GM10847 (cell line): ENCODE results near the gene BIK.

Source experiments
- POLR2A ChIP-seq: IDR thresholded peaks from 2 replicates; pipeline ENCODE4 v1.6.1; 2011; ENCODE audit not compliant: insufficient read length; ENCODE audit errors: extremely low read depth

BIK gene

GRCh38 chr22:43094551-43094950, 16.0 kb upstream of the BIK start:
- TF ChIP-seq POLR2A: no peak

GRCh38 chr22:43096420-43096819, 14.1 kb upstream of the BIK start:
- no peak for TF ChIP-seq POLR2A

GRCh38 chr22:43098356-43098755, 12.2 kb upstream of the BIK start:
- no peak for TF ChIP-seq POLR2A

- no peak for TF ChIP-seq POLR2A
These were observed 11.5 kb upstream of the BIK start for GRCh38 chr22:43099095-43099494.

GRCh38 chr22:43100225-43100624, 10.3 kb upstream of the BIK start:
- no peak for TF ChIP-seq POLR2A

GRCh38 chr22:43101306-43101705, 9.2 kb upstream of the BIK start:
- TF ChIP-seq POLR2A: no peak

DNA sequence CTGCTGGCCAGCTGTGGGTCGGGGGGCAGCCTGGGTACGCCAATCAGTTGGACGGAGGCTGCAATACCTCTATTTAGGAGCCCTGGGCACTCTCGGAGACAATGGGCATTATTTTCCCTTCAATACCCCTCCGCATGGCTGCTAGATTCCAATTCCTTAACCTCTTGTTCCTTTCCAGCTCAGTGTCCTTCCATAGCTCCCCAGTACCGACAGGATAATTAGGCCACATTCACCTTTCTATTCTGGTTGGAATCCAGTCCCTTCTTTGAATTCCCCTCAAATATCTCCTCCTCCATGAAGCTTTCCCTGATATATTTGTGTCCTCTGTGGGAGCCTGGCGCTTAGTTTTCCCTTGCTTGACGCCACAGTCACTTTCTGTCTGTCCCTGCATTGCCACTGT, 4.2 kb upstream of the BIK start:
- no peak for TF ChIP-seq POLR2A

- no peak for TF ChIP-seq POLR2A
These were observed 1.0 kb upstream of the BIK start for GRCh38 chr22:43109511-43109910.

DNA sequence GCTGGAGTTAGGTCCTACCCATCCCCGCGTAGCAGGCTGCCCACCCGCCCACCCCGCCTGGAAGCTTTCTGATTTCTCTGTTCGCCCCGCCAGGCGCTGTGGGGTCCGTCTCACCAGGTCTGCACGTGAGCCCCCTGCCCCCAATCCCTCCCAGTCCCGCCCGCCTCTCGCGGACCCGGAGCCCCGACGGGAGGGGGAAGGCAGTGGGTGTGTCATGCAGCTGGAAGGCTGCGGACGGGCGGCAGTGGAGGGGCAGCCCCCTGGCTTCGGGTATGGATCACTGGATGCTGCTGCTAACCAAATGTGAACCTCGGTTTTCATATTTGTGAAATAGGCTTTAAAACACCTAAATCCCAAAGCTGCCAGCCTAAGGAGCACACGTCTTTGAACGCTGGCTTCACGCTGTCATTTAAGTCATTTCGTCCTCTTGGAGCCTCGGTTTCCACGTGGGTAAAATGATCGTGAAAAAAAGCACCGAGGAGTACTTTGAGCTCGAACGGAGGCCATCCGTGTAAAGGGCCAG, 568 bp upstream of the BIK start:
- TF ChIP-seq POLR2A: no peak

DNA sequence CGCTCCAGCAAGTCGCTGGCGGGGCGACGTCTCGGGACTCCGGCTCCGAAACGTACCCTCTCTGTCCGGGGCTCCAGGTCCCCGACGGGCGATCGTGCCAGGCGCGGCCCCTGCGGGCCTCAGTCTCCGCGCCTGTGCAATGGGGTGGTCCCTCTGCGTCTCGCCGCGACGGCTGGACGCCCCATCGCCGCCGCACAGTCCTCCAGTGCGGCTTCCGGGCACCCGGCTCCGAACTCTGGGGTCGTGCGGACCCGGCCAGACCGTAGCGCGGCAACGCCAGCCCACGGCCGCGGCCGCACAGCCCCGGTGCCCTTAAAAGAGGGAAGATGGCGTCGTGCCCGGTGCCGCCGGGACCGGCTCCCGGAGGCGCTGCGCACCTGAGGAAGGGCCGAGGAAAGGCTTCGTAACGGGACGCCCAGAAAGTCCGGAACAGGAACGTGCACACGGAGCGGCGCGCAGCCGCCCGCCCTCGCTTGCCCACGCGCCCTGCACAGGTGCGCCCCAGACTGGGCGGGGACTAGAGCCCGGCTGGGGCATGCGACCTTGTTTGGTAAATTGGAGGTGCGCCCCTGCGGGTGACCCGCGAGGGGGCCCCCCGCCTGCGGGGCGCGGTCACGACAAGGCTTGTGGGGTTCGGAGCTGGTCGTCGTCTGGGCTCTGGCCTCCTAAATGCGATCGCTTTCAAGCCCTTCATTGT, 525 bp downstream of the BIK start:
- TF ChIP-seq POLR2A: peak; percentile 9

DNA sequence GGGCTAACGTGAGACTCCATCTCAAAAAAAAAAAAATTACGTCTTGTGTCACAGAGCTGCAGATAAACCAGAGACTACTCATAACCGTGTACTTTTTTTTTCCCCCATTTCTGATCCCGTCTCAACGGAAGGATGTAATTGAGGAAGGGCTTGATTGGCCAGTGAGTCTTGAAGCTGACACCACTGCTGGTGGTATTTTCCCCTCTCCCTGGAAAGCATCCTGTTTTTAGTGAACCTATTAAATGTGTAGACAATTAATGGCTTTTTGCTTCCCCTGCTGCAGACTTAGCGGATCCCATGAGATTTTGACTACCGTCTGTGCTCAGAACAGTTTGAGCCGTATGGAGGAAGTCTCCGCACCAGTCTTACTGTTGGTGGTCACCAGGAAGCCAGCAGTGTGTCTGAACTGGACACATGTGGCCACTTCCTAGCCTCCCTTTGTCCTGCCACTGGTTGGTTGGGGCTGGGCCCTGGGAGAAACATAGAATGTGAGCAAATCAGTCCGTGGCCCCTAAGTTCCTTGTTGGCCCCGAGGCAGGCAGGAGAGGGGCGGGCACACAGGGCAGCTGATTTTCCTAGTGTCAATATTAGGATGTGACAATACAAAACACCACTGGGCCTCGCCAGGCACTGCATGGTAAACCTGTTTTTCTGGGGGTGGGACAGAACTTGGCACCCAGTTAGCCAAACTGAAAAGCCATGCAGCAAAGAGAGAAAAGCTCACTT, 3.1 kb downstream of the BIK start:
- no peak for TF ChIP-seq POLR2A

- no peak for TF ChIP-seq POLR2A
These were observed 4.4 kb downstream of the BIK start for GRCh38 chr22:43114958-43115357.

DNA sequence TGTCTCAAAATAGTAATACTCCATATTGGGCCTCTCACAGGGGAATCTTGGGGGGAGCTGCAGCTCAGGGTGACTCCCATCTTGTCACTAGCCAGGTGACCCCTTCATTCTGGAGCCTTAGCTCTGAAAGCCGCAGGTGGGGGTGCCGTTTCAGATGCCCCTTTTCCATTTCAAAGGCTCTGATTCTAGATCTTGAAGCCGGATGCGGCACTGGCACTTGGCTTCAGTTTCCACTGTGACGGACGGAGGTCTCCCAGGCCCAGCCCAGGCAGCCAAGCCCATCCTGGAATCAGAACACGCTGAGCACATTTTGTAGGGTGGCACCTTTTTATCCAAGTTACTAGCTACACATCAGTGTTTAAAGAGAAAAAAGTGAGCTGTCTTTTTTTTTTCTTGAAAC, 6.4 kb downstream of the BIK start:
- no peak for TF ChIP-seq POLR2A

DNA sequence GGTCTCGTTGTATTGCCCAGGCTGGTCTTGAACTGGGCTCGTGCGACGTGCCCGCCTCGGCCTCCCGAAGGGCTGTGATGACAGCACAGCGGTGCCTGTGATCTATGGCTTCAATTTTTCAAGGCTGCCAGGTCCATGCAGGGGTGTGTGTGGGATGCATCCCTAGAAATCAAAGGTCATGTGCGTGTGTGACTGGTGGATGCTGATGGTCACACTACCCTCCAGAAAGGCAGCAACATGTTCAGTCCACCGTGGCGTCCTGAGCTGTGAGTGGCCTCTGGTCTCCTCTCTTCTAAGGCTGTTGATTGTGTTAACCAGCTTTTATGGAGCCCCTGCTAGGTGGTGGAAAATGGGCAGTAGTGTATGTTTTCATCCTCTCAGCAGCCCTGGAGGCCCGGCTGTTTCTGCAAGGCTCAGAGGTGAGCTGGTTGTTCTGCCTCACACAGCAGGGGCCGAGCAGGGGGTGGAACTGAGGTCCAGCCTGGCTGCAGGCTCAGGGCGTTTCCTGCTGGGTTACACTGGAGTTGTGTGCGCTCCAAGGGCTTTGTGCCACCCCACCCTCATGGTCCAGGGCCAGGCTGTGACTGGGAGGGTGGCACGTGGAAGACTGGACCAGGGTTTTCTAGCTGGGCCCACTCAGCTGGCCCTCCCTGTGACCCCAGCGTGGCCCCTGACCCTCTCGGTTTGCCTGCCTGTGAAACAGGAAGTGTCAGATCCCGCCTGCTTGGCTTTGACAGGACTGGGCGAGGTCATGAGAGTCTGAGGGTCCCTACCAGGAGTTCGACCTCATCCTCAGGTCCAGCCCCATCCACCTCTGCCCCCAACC, 7.7 kb downstream of the BIK start:
- TF ChIP-seq POLR2A: no peak

- no peak for TF ChIP-seq POLR2A
These were observed 8.5 kb downstream of the BIK start for GRCh38 chr22:43118953-43119458.
